Osteoblast (primary cell): ENCODE measurements around the gene DMBT1. TPM values are rescaled to one million over a fixed set of nuclear protein-coding genes. Genes with fewer than 3 reads are reported as not detected.

ENCODE experiments used
- DNase-seq: peaks from one replicate; pipeline ENCODE4 v3.0.0; 2011; ENCODE audit warnings: low spot score, mixed read lengths; ENCODE audit not compliant: insufficient read length; ENCODE audit errors: missing footprints
- H2AFZ ChIP-seq: 2 replicates; pipeline ENCODE4 v1.6.0; 2011; ENCODE audit warnings: mild to moderate bottlenecking, low read length
- H3K27ac ChIP-seq: 2 replicates; pipeline ENCODE4 v1.5.1; 2011; ENCODE audit warnings: mild to moderate bottlenecking, low read depth, low read length, moderate library complexity
- H3K27me3 ChIP-seq: 2 replicates; pipeline ENCODE4 v1.6.0; 2012; ENCODE audit warnings: mild to moderate bottlenecking, control low read depth, inconsistent platforms, low read length, moderate library complexity; ENCODE audit not compliant: insufficient read depth
- H3K36me3 ChIP-seq: 2 replicates; pipeline ENCODE4 v1.5.1; 2011; ENCODE audit warnings: mild to moderate bottlenecking, low read length, control low read depth, moderate library complexity; ENCODE audit not compliant: insufficient read depth
- H3K4me1 ChIP-seq: 2 replicates; pipeline ENCODE4 v1.5.1; 2011; ENCODE audit warnings: mild to moderate bottlenecking, low read length, control low read depth, moderate library complexity; ENCODE audit not compliant: insufficient read depth
- H3K4me2 ChIP-seq: 2 replicates; pipeline ENCODE4 v1.6.0; 2011; ENCODE audit warnings: mild to moderate bottlenecking, low read length; ENCODE audit not compliant: insufficient read depth
- H3K4me3 ChIP-seq: fragments of 200-600 bp; sonication (generic); 3 replicates; pipeline ENCODE4 v1.5.1; 2012; ENCODE audit warnings: mild to moderate bottlenecking, low read length, inconsistent platforms; ENCODE audit not compliant: insufficient read depth
- H3K79me2 ChIP-seq: 2 replicates; pipeline ENCODE4 v1.6.0; 2012; ENCODE audit warnings: mild to moderate bottlenecking, low read length, control low read depth, inconsistent platforms; ENCODE audit not compliant: insufficient read depth
- H3K9me3 ChIP-seq: 2 replicates; pipeline ENCODE4 v1.5.1; 2011; ENCODE audit warnings: low read depth, low read length, control low read depth
- H4K20me1 ChIP-seq: 2 replicates; pipeline ENCODE4 v1.6.0; 2012; ENCODE audit warnings: mild to moderate bottlenecking, low read length, control low read depth; ENCODE audit not compliant: insufficient read depth
- CTCF ChIP-seq: IDR thresholded peaks from 2 replicates; pipeline ENCODE4 v1.5.1; 2011; ENCODE audit warnings: mild to moderate bottlenecking, low read depth, low read length, moderate library complexity; ENCODE audit errors: extremely low read depth
- total RNA-seq: library from RNA; depleted of rRNA; stranded (reverse); fragments of >200 nt; gene quantifications from 2 replicates; pipeline ENCODE4 v1.2.3, GENCODE V29; 2012

DMBT1 gene
- total RNA-seq, 1 donor, result under 0.01 TPM

DNA sequence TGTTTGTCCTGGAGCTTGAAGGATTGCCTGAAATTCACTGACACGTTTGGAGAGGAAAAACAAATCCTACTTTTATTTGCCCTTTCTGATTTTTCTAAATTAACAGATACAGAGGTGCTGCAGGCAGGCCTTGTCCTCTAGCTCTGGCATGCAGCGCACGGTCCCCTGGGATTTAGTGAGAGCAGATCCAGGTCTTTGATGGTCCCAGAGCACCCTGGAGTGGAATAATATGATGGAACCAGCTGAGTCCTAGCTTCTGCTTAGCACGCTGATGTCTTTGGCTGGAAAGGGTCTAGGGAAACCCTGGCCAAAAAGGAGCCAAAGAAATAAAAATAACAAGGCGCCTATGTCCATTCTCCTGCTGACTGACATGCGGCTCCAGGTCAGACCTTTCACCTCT, 98.6 kb downstream of the DMBT1 start:
- Histone ChIP-seq H3K4me1 (peaks cover 22% of the 10 kb centered on the region), H3K27me3 (peaks cover 5% of the 10 kb centered on the region), H3K79me2 (no peaks in the 10 kb centered on the region), H3K36me3 (no peaks in the 10 kb centered on the region), H3K9me3 (no peaks in the 10 kb centered on the region), H3K27ac (no peak overlapping the region), H4K20me1 (no peaks in the 10 kb centered on the region), H3K4me2 (no peak overlapping the region), H2AFZ (no peak overlapping the region), H3K4me3 (no peak overlapping the region)
- DNase-seq, result no peak
- TF ChIP-seq CTCF, result no peak

GRCh38 chr10:122659651-122660050, 99.1 kb downstream of the DMBT1 start:
- Histone ChIP-seq H4K20me1 (no peaks in the 10 kb centered on the region), H3K4me3 (no peak overlapping the region), H2AFZ (no peak overlapping the region), H3K4me2 (no peak overlapping the region), H3K27ac (no peak overlapping the region), H3K27me3 (peaks cover 5% of the 10 kb centered on the region), H3K4me1 (peaks cover 22% of the 10 kb centered on the region), H3K36me3 (no peaks in the 10 kb centered on the region), H3K9me3 (no peaks in the 10 kb centered on the region), H3K79me2 (no peaks in the 10 kb centered on the region)
- no peak for TF ChIP-seq CTCF
- DNase-seq, result no peak

GRCh38 chr10:122660696-122661095, 100.1 kb downstream of the DMBT1 start:
- Histone ChIP-seq H3K9me3 (no peaks in the 10 kb centered on the region), H2AFZ (no peak overlapping the region), H4K20me1 (no peaks in the 10 kb centered on the region), H3K27me3 (peaks cover 8% of the 10 kb centered on the region), H3K4me1 (peaks cover 19% of the 10 kb centered on the region), H3K4me3 (no peak overlapping the region), H3K4me2 (no peak overlapping the region), H3K36me3 (no peaks in the 10 kb centered on the region), H3K27ac (no peak overlapping the region), H3K79me2 (no peaks in the 10 kb centered on the region)
- no peak for DNase-seq
- no peak for TF ChIP-seq CTCF

GRCh38 chr10:122662231-122662630, 101.7 kb downstream of the DMBT1 start:
- H3K4me1 ChIP-seq, result peaks cover 7% of the 10 kb centered on the region
- no peak for DNase-seq
- H3K9me3 ChIP-seq, result no peaks in the 10 kb centered on the region
- peaks cover 12% of the 10 kb centered on the region for H3K27me3 ChIP-seq
- H3K27ac ChIP-seq, result no peak overlapping the region
- H3K4me2 ChIP-seq, result no peak overlapping the region
- no peak for TF ChIP-seq CTCF
- no peak overlapping the region for H3K4me3 ChIP-seq
- no peaks in the 10 kb centered on the region for H3K79me2 ChIP-seq
- no peaks in the 10 kb centered on the region for H3K36me3 ChIP-seq
- H2AFZ ChIP-seq, result no peak overlapping the region
- H4K20me1 ChIP-seq, result no peaks in the 10 kb centered on the region
